ENCODE data around the gene ACAD10.

The ACAD10 gene

DNA sequence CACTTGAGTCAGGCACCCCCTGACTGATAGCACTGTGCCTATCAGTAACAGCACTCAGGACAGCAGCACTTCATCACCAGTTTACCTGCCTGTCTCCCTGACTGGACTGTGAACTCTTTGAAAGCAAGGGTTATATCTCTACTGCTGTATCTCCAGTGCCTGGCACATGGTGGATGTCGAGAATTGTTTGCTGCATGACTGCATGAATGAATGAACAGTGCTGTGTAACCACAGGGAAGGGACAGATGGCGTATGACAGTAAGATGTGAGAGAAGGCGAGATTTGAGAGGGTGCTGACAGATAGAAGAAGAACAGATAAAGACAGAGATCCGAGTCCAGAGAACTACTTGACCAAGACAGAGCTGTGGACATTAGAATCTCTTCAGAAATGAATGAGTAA is 29.8 kb upstream of the ACAD10 start:
- no peak overlapping the region for H2BK120ac ChIP-seq (ENCODE audit: low read depth, low read length)
- H2AK5ac ChIP-seq (ENCODE audit: low read length) = no peak overlapping the region
- H4K8ac ChIP-seq (ENCODE audit: low read depth, low read length) = no peak overlapping the region
- no peaks in the 10 kb centered on the region for H3K4me1 ChIP-seq (ENCODE audit: control insufficient read depth, low read depth, low read length)
- no peak overlapping the region for H3K4me3 ChIP-seq (ENCODE audit: low read length)
- H3K79me2 ChIP-seq (ENCODE audit: control insufficient read depth, insufficient read depth, low read length) = no peaks in the 10 kb centered on the region
- H3K56ac ChIP-seq (ENCODE audit: low read length) = no peak overlapping the region
- H2BK5ac ChIP-seq (ENCODE audit: low read length) = no peak overlapping the region
- H3K4me2 ChIP-seq (ENCODE audit: low read length) = no peak overlapping the region
- no peak overlapping the region for H3K23ac ChIP-seq (ENCODE audit: low read length)
- H3K27ac ChIP-seq (ENCODE audit: low read depth, low read length) = no peak overlapping the region
- H3K36me3 ChIP-seq (ENCODE audit: control insufficient read depth, insufficient read depth, low read length) = peaks cover 8% of the 10 kb centered on the region
- DNase-seq = no peak
- H3K9ac ChIP-seq (ENCODE audit: low read length) = no peak overlapping the region
- no peaks in the 10 kb centered on the region for H3K79me1 ChIP-seq (ENCODE audit: low read length)
- H4K5ac ChIP-seq (ENCODE audit: low read length) = no peak overlapping the region
- no peak overlapping the region for H2BK15ac ChIP-seq (replicated peaks; ENCODE audit: low read depth)
- no peaks in the 10 kb centered on the region for H3K27me3 ChIP-seq (ENCODE audit: insufficient read depth, low read length, poor library complexity)
- H3K18ac ChIP-seq (ENCODE audit: low read length) = no peak overlapping the region
- WGBS (ENCODE audit: extremely low coverage, insufficient coverage, low lambda C conversion rate) = no CpG with 5 or more reads among the region's 4 CpGs
- no peak overlapping the region for H3K4ac ChIP-seq (ENCODE audit: low read depth, low read length)

DNA sequence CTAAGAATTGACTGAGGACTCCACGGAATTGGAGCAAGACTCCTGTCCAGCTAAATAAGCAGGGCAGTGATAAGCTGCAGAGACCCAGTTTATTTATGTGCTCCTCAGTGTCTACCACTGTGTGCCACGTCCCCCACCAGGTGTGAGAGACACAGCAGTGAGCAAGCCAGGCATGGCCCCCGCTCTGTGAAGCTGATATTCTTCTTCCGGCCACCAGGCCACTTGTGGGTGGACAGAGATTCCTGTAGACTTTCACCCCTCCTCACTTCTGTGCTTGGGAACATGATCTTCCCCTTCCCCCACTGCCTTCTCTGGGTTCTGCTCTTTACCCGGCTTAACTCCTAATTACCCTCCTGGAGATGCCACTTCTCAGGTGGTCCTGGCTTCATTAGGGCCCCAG is 21.4 kb upstream of the ACAD10 start:
- Histone ChIP-seq H4K8ac (ENCODE audit: low read depth, low read length) (no peak overlapping the region), H3K4me3 (ENCODE audit: low read length) (no peak overlapping the region), H3K4ac (ENCODE audit: low read depth, low read length) (no peak overlapping the region), H3K4me2 (ENCODE audit: low read length) (no peak overlapping the region), H3K18ac (ENCODE audit: low read length) (no peak overlapping the region), H2BK120ac (ENCODE audit: low read depth, low read length) (no peak overlapping the region), H4K5ac (ENCODE audit: low read length) (no peak overlapping the region), H2BK15ac (replicated peaks; ENCODE audit: low read depth) (no peak overlapping the region), H3K27me3 (ENCODE audit: insufficient read depth, low read length, poor library complexity) (no peaks in the 10 kb centered on the region), H2AK5ac (ENCODE audit: low read length) (no peak overlapping the region), H3K9ac (ENCODE audit: low read length) (no peak overlapping the region), H3K79me2 (ENCODE audit: control insufficient read depth, insufficient read depth, low read length) (no peaks in the 10 kb centered on the region), H3K56ac (ENCODE audit: low read length) (no peak overlapping the region), H3K27ac (ENCODE audit: low read depth, low read length) (no peak overlapping the region), H3K23ac (ENCODE audit: low read length) (no peak overlapping the region), H3K79me1 (ENCODE audit: low read length) (no peaks in the 10 kb centered on the region), H2BK5ac (ENCODE audit: low read length) (no peak overlapping the region), H3K4me1 (ENCODE audit: control insufficient read depth, low read depth, low read length) (no peaks in the 10 kb centered on the region), H3K36me3 (ENCODE audit: control insufficient read depth, insufficient read depth, low read length) (peaks cover 9% of the 10 kb centered on the region)
- peak; percentile 38 for DNase-seq
- no CpG with 5 or more reads among the region's 5 CpGs for WGBS (ENCODE audit: extremely low coverage, insufficient coverage, low lambda C conversion rate)

DNA sequence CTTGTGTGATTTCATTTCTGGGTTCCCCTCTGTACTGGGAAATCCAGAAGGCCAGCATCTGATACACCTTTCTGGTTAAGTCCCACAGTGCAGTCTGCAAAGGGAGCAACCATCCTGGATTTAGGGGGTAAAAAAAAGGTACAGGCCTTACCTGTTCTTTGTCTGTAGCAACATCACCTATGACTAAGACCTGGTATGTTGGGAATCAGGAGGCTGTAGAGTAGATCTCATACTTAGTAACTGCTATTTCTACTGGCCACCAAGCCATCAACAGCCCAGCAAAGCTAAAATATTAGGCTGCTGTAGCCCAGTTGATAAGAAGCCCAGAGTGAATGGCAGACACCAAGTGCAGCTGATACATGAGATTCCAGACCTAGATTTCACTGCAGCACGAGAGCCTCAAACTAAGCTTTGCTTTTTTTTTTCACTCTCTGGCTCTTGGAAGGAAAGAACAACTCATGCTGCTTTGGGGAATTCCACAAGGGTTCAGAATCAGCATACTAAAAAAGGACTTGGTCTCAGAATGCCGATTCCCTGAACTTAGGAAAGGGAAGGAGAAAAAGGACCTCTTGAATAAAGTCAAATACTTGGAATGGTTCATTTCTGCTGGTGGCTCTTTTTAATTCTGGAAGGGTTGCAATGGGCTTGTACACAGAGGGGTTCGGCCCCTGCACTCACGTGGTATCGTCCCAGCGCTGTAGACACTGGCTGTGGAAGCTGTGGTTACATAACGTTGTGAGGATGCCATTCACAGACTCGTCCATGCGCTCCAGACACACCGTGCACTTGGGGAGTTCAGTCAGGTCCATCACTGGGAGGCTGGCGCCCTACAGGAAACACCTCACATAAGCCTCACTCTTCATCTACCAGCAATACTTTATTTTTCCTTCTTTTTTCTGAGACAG is 20.6 kb upstream of the ACAD10 start:
- H3K79me1 ChIP-seq (ENCODE audit: low read length) = no peaks in the 10 kb centered on the region
- no peak overlapping the region for H3K4me2 ChIP-seq (ENCODE audit: low read length)
- no peak overlapping the region for H4K5ac ChIP-seq (ENCODE audit: low read length)
- H3K18ac ChIP-seq (ENCODE audit: low read length) = no peak overlapping the region
- no peak overlapping the region for H2BK120ac ChIP-seq (ENCODE audit: low read depth, low read length)
- no peak overlapping the region for H3K4me3 ChIP-seq (ENCODE audit: low read length)
- H2AK5ac ChIP-seq (ENCODE audit: low read length) = no peak overlapping the region
- no peak overlapping the region for H3K9ac ChIP-seq (ENCODE audit: low read length)
- H3K27me3 ChIP-seq (ENCODE audit: insufficient read depth, low read length, poor library complexity) = no peaks in the 10 kb centered on the region
- H4K8ac ChIP-seq (ENCODE audit: low read depth, low read length) = no peak overlapping the region
- no peaks in the 10 kb centered on the region for H3K4me1 ChIP-seq (ENCODE audit: control insufficient read depth, low read depth, low read length)
- DNase-seq = no peak
- no peak overlapping the region for H3K23ac ChIP-seq (ENCODE audit: low read length)
- no peak overlapping the region for H2BK5ac ChIP-seq (ENCODE audit: low read length)
- no peak overlapping the region for H2BK15ac ChIP-seq (replicated peaks; ENCODE audit: low read depth)
- no CpG with 5 or more reads among the region's 11 CpGs for WGBS (ENCODE audit: extremely low coverage, insufficient coverage, low lambda C conversion rate)
- H3K36me3 ChIP-seq (ENCODE audit: control insufficient read depth, insufficient read depth, low read length) = peaks cover 11% of the 10 kb centered on the region
- no peaks in the 10 kb centered on the region for H3K79me2 ChIP-seq (ENCODE audit: control insufficient read depth, insufficient read depth, low read length)
- no peak overlapping the region for H3K27ac ChIP-seq (ENCODE audit: low read depth, low read length)
- no peak overlapping the region for H3K4ac ChIP-seq (ENCODE audit: low read depth, low read length)
- no peak overlapping the region for H3K56ac ChIP-seq (ENCODE audit: low read length)

DNA sequence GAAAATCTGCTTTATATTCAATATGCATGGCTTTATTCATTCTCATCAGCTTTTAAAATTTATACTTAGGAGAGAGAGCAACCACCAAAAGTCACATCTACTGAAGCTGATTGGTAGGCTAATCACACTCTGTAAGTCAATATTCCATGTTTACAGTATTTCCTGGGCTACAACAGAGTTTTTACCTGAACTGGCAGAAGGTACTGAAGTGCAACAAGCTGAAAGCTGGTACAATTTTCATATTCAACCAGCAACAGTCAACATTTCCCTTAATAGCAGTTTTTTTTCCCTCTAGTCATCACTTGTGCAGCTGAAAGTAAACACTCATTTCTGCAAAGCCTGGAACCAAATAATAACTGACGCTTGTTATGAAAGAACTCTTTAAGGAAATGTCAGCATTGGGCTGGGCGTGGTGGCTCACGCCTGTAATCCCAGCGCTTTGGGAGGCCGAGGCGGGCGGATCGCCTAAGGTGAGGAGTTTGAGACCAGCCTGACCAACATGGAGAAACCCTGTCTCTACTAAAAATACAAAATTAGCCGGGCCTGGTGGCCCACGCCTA is 13.0 kb upstream of the ACAD10 start:
- H3K36me3 ChIP-seq (ENCODE audit: control insufficient read depth, insufficient read depth, low read length) = peaks cover 6% of the 10 kb centered on the region
- no peak overlapping the region for H3K56ac ChIP-seq (ENCODE audit: low read length)
- H3K79me2 ChIP-seq (ENCODE audit: control insufficient read depth, insufficient read depth, low read length) = no peaks in the 10 kb centered on the region
- H3K4ac ChIP-seq (ENCODE audit: low read depth, low read length) = no peak overlapping the region
- no peak overlapping the region for H4K8ac ChIP-seq (ENCODE audit: low read depth, low read length)
- no peak overlapping the region for H3K4me3 ChIP-seq (ENCODE audit: low read length)
- no peak for DNase-seq
- H3K27ac ChIP-seq (ENCODE audit: low read depth, low read length) = no peak overlapping the region
- H3K23ac ChIP-seq (ENCODE audit: low read length) = no peak overlapping the region
- no peaks in the 10 kb centered on the region for H3K79me1 ChIP-seq (ENCODE audit: low read length)
- no peak overlapping the region for H4K5ac ChIP-seq (ENCODE audit: low read length)
- H2BK120ac ChIP-seq (ENCODE audit: low read depth, low read length) = no peak overlapping the region
- no peak overlapping the region for H2BK15ac ChIP-seq (replicated peaks; ENCODE audit: low read depth)
- H3K18ac ChIP-seq (ENCODE audit: low read length) = no peak overlapping the region
- no peak overlapping the region for H2AK5ac ChIP-seq (ENCODE audit: low read length)
- no peak overlapping the region for H3K4me2 ChIP-seq (ENCODE audit: low read length)
- no peaks in the 10 kb centered on the region for H3K4me1 ChIP-seq (ENCODE audit: control insufficient read depth, low read depth, low read length)
- no peaks in the 10 kb centered on the region for H3K27me3 ChIP-seq (ENCODE audit: insufficient read depth, low read length, poor library complexity)
- H3K9ac ChIP-seq (ENCODE audit: low read length) = no peak overlapping the region
- no CpG with 5 or more reads among the region's 10 CpGs for WGBS (ENCODE audit: extremely low coverage, insufficient coverage, low lambda C conversion rate)
- H2BK5ac ChIP-seq (ENCODE audit: low read length) = no peak overlapping the region

DNA sequence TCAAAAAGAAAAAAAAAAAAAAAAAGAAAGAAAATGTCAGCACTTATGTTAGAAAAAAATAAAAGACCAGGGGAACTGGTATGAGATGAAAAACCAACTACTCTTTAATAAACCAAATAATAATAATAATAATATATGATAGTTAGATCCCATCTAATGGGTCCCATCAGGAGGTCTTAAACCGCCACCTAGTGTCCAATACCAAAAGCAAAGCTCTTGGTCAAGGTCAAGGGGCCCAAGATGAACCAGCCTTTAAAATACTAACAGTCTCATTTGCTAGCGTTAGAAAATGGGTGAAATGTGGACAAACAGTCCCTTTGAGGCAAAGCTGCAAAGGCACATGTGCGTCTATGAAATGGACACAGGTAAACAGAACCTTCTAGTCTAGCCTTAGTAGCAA is 12.3 kb upstream of the ACAD10 start:
- Histone ChIP-seq H3K79me2 (ENCODE audit: control insufficient read depth, insufficient read depth, low read length) (no peaks in the 10 kb centered on the region), H2BK5ac (ENCODE audit: low read length) (no peak overlapping the region), H3K9ac (ENCODE audit: low read length) (no peak overlapping the region), H2AK5ac (ENCODE audit: low read length) (no peak overlapping the region), H2BK15ac (replicated peaks; ENCODE audit: low read depth) (no peak overlapping the region), H3K4me2 (ENCODE audit: low read length) (no peak overlapping the region), H3K4ac (ENCODE audit: low read depth, low read length) (no peak overlapping the region), H3K56ac (ENCODE audit: low read length) (no peak overlapping the region), H3K27ac (ENCODE audit: low read depth, low read length) (no peak overlapping the region), H3K4me1 (ENCODE audit: control insufficient read depth, low read depth, low read length) (no peaks in the 10 kb centered on the region), H4K8ac (ENCODE audit: low read depth, low read length) (no peak overlapping the region), H3K4me3 (ENCODE audit: low read length) (no peak overlapping the region), H3K27me3 (ENCODE audit: insufficient read depth, low read length, poor library complexity) (no peaks in the 10 kb centered on the region), H3K23ac (ENCODE audit: low read length) (no peak overlapping the region), H3K18ac (ENCODE audit: low read length) (no peak overlapping the region), H2BK120ac (ENCODE audit: low read depth, low read length) (no peak overlapping the region), H4K5ac (ENCODE audit: low read length) (no peak overlapping the region), H3K36me3 (ENCODE audit: control insufficient read depth, insufficient read depth, low read length) (peaks cover 6% of the 10 kb centered on the region), H3K79me1 (ENCODE audit: low read length) (no peaks in the 10 kb centered on the region)
- WGBS (ENCODE audit: extremely low coverage, insufficient coverage, low lambda C conversion rate) = no CpG with 5 or more reads among the region's 3 CpGs
- peak; percentile 20 for DNase-seq

Data from mesendoderm (in vitro differentiated cells).